D721Med (cell line): ENCODE data around the gene ATXN1.

Experiments used
- DNase-seq: peaks from one replicate; pipeline ENCODE4 v3.0.0; 2011; ENCODE audit warnings: low spot score; ENCODE audit not compliant: insufficient read length
- FAIRE-seq: peaks from 2 replicates; lab custom pipeline; 2011; peaks lifted over from hg19 to GRCh38; lab: Jason Lieb, UNC
- CTCF ChIP-seq: IDR thresholded peaks from 2 replicates; pipeline ENCODE4 v1.5.1; 2012; ENCODE audit warnings: mild to moderate bottlenecking, control low read depth; ENCODE audit not compliant: insufficient read depth; ENCODE audit errors: missing control alignments

Gene ATXN1

GRCh38 chr6:16670617-16671051, 90.6 kb downstream of the ATXN1 start:
- no peak for TF ChIP-seq CTCF
- FAIRE-seq = no peak
- DNase-seq = no peak

DNA sequence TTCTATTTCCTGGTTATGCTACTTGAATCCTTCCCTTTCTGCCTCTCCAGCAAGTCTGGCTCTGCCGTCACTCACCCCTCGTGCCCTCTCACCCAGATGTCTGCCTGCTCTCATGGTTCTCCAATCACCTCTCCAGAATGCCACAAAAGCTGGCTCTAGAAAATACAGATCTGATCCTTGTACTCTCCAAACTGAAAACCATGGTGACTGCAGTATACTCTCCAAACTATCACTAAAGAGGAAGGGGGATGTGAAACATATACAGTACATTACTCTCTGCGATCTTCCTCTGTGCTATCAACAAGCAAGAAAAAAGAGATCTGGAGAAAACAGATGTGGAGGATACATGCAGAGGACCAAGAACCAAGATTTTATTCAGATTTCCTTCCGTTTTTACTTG, 91.1 kb downstream of the ATXN1 start:
- TF ChIP-seq CTCF = no peak
- FAIRE-seq = no peak
- DNase-seq = no peak

DNA sequence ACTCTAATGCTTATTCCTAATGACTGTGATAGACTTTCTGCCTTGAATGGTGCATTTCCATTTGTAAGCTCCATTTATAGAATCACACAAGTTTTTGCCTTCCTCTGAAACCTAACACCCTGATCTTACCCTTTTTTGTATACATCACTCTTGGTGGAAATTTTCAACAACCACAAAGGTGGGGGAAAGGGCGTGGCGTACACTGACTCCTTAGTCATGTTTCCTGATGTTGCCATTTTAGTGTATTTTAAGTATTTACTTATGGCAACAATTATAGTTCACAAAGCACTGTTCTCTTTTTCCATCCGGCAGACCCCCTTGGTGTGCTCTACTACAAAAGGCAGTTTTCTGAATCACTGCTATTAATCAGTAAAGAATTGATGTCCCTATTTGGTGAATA, 92.0 kb downstream of the ATXN1 start:
- TF ChIP-seq CTCF = no peak
- FAIRE-seq = no peak
- DNase-seq = no peak

DNA sequence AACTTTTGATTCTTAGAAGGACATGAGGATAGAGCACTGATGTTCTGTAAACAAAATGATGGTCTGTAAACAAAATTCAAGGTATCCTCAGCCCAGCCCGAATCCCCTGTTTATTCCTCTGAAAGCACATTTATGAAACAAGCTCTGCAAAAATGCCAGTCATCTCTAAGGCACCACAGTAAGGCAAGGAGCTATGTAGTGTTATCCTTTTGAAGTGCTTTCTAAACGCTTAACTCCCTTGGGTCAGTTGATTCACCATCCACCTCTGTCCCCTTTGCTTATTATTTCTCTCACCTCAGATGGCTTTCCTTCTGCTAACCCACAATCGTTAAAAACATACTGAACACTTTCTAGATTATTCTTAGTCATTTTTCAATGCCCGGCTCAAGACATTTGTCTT, 93.8 kb downstream of the ATXN1 start:
- TF ChIP-seq CTCF = no peak
- FAIRE-seq (no peak), DNase-seq (no peak)

GRCh38 chr6:16665992-16666391, 95.3 kb downstream of the ATXN1 start:
- no peak for FAIRE-seq
- TF ChIP-seq CTCF = no peak
- DNase-seq = no peak

GRCh38 chr6:16665182-16665581, 96.1 kb downstream of the ATXN1 start:
- FAIRE-seq (no peak), DNase-seq (no peak)
- no peak for TF ChIP-seq CTCF

DNA sequence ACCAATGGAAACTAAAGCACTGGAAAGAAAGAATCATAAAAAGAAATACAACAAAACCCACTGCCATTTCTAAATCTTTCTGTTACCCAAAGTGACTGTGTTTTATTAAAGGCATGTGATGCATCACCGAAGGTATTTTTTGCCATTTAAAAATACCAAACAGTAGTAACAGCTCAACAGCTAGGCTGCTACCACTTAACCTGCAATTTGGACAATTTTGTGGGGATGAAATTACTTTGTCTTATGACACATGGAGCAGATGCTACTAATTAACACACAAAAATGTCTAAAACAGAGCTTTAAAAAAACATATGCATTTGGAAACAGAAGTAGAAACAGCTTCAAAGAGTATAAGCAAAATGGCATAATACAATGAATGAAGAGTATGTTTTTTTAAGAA, 97.4 kb downstream of the ATXN1 start:
- no peak for TF ChIP-seq CTCF
- FAIRE-seq (no peak), DNase-seq (no peak)
